GM19395 (cell line): Measurements from ENCODE around the gene C19orf25.
"Not testable (repeated sequence)": the region's sequence is repeated elsewhere in the genome, so short reads cannot be mapped to it uniquely, and the experiment has no call there.

Source experiments
- ATAC-seq: cut with Tn5 transposase; IDR thresholded peaks from one replicate; pipeline ENCODE4 v1.9.1; 2021; ENCODE audit warnings: mild to moderate bottlenecking, moderate library complexity; ENCODE audit not compliant: unreplicated experiment

Gene C19orf25

GRCh38 chr19:1512671-1513498 is 33.9 kb upstream of the C19orf25 start, which contains the start of gene ADAMTSL5:
ADAMTSL5 (minus strand) TSS chr19:1513019; CDS start chr19:1510943, 2,076 bp downstream.
- ATAC-seq = no peak

- ATAC-seq = no peak
Measured at GRCh38 chr19:1511318-1512317, 32.6 kb upstream of the C19orf25 start.

GRCh38 chr19:1510807-1511206 is 31.8 kb upstream of the C19orf25 start:
- ATAC-seq = no peak

GRCh38 chr19:1510442-1510806 is 31.4 kb upstream of the C19orf25 start:
- ATAC-seq = no peak

GRCh38 chr19:1509602-1510441 is 30.8 kb upstream of the C19orf25 start:
- ATAC-seq = no peak

GRCh38 chr19:1508507-1508856 is 29.5 kb upstream of the C19orf25 start:
- ATAC-seq = no peak

- no peak for ATAC-seq
Measured at GRCh38 chr19:1507763-1508506, 28.9 kb upstream of the C19orf25 start.

- no peak for ATAC-seq
Measured at GRCh38 chr19:1507192-1507660, 28.2 kb upstream of the C19orf25 start.

- ATAC-seq = no peak
Measured at GRCh38 chr19:1505991-1506881, 27.2 kb upstream of the C19orf25 start.

- no peak for ATAC-seq
Measured at GRCh38 chr19:1505012-1505411, 26.0 kb upstream of the C19orf25 start.

- ATAC-seq = no peak
Measured at GRCh38 chr19:1503925-1504773, 25.1 kb upstream of the C19orf25 start.

GRCh38 chr19:1503089-1503924 is 24.3 kb upstream of the C19orf25 start:
- no peak for ATAC-seq

GRCh38 chr19:1502433-1503088 is 23.5 kb upstream of the C19orf25 start:
- no peak for ATAC-seq

- ATAC-seq = no peak
Measured at GRCh38 chr19:1501200-1501595, 22.2 kb upstream of the C19orf25 start.

GRCh38 chr19:1499231-1499630 is 20.2 kb upstream of the C19orf25 start:
- not testable (repeated sequence) for ATAC-seq

GRCh38 chr19:1497578-1498235 is 18.7 kb upstream of the C19orf25 start:
- no peak for ATAC-seq
